Astrocyte of the cerebellum (primary cell): Measurements from ENCODE around the gene EFNA2.

Experiments used
- DNase-seq: peaks from one replicate; pipeline ENCODE4 v3.0.0-alpha.2; 2011; ENCODE audit warnings: low read depth
- H3K4me3 ChIP-seq: 2 replicates; pipeline ENCODE4 v1.5.1; 2011; ENCODE audit warnings: mild to moderate bottlenecking, low read depth, low read length, moderate library complexity
- CTCF ChIP-seq: IDR thresholded peaks from 2 replicates; pipeline ENCODE4 v1.5.1; 2012; ENCODE audit warnings: low read length, low read depth, moderate library complexity, mild to moderate bottlenecking; ENCODE audit errors: missing control alignments
- in situ Hi-C: cut with HindIII; loops from 2 replicates; pipeline ENCODE4 v1.10.0; 2017; ENCODE audit warnings: low sequenced_read_pairs

Gene EFNA2

GRCh38 chr19:1239796-1240737, 45.6 kb upstream of the EFNA2 start:
- peak; percentile 66 for DNase-seq
- H3K4me3 ChIP-seq: peak overlapping the region; percentile 27
- TF ChIP-seq CTCF: peak; percentile 61
- in situ Hi-C loops: no loop called here

GRCh38 chr19:1240925-1241324, 44.7 kb upstream of the EFNA2 start:
- in situ Hi-C loops: no loop called here
- no peak overlapping the region for H3K4me3 ChIP-seq
- no peak for TF ChIP-seq CTCF
- no peak for DNase-seq

- peak; percentile 80 for DNase-seq
- no peak for TF ChIP-seq CTCF
- in situ Hi-C loops: no loop called here
- H3K4me3 ChIP-seq: peak within 1 kb of the TSS; percentile 67
Observed at GRCh38 chr19:1241417-1242095, 44.1 kb upstream of the EFNA2 start, which contains the start of gene ATP5F1D. ATP5F1D (plus strand) TSS chr19:1241751; CDS start chr19:1241851, 100 bp downstream.

GRCh38 chr19:1243768-1244692, 41.6 kb upstream of the EFNA2 start:
- in situ Hi-C loops: no loop called here
- H3K4me3 ChIP-seq: no peak overlapping the region
- DNase-seq: peak; percentile 73
- TF ChIP-seq CTCF: peak; percentile 92

GRCh38 chr19:1244693-1245451, 40.8 kb upstream of the EFNA2 start:
- no peak overlapping the region for H3K4me3 ChIP-seq
- TF ChIP-seq CTCF: no peak
- in situ Hi-C loops: no loop called here
- DNase-seq: no peak
